HuH-7 (cell line): Measurements from ENCODE around the gene TBCD.

Source experiments
- DNase-seq: peaks from one replicate; pipeline ENCODE4 v3.0.0; 2011; ENCODE audit warnings: low spot score

TBCD gene

GRCh38 chr17:82832881-82833475 is 81.1 kb downstream of the TBCD start:
- no peak for DNase-seq

- no peak for DNase-seq
Measured at GRCh38 chr17:82835122-82835521, 83.3 kb downstream of the TBCD start.

GRCh38 chr17:82835766-82836512 is 84.1 kb downstream of the TBCD start:
- DNase-seq, result no peak

GRCh38 chr17:82836823-82837357 is 85.0 kb downstream of the TBCD start:
- peak; percentile 64 for DNase-seq

- DNase-seq, result no peak
Measured at GRCh38 chr17:82837586-82838320, 85.9 kb downstream of the TBCD start.

GRCh38 chr17:82838386-82839063 is 86.7 kb downstream of the TBCD start:
- DNase-seq, result peak; percentile 78

- no peak for DNase-seq
Measured at GRCh38 chr17:82839617-82840292, 87.9 kb downstream of the TBCD start, which contains the start of gene ZNF750. TSS of gene ZNF750 (minus strand) at chr17:82840022. CDS start at chr17:82832454, 7,568 bp downstream.

GRCh38 chr17:82840431-82840831 is 88.6 kb downstream of the TBCD start:
- DNase-seq, result no peak

- DNase-seq, result no peak
Measured at GRCh38 chr17:82841921-82842596, 90.2 kb downstream of the TBCD start.

GRCh38 chr17:82843904-82844680 is 92.2 kb downstream of the TBCD start:
- DNase-seq, result no peak

- no peak for DNase-seq
Measured at GRCh38 chr17:82844796-82845162, 92.9 kb downstream of the TBCD start.

- no peak for DNase-seq
Measured at GRCh38 chr17:82845163-82845807, 93.4 kb downstream of the TBCD start.

GRCh38 chr17:82846061-82846691 is 94.3 kb downstream of the TBCD start:
- no peak for DNase-seq

- DNase-seq, result no peak
Measured at GRCh38 chr17:82848022-82848592, 96.2 kb downstream of the TBCD start.

- DNase-seq, result no peak
Measured at GRCh38 chr17:82849076-82849945, 97.4 kb downstream of the TBCD start.

GRCh38 chr17:82851381-82851780 is 99.5 kb downstream of the TBCD start:
- no peak for DNase-seq

- DNase-seq, result no peak
Measured at GRCh38 chr17:82854226-82854625, 102.4 kb downstream of the TBCD start.

- DNase-seq, result no peak
Measured at GRCh38 chr17:82856361-82856760, 104.5 kb downstream of the TBCD start.
